Ovary (tissue), 3 donors: ENCODE data around the gene SHTN1.

Experiments used
- POLR2A ChIP-seq: fragments of 450-650 bp; IDR thresholded peaks from one replicate; pipeline ENCODE4 v1.6.1; 2017; ENCODE audit warnings: antibody characterized with exemption, mild to moderate bottlenecking, moderate library complexity
- TF ChIP-seq, protein P1 (sequence below), 3 donors: fragments of 450-650 bp in 2 of 3; fragments of 200-600 bp in 1 of 3; IDR thresholded peaks; one replicate each; pipeline versions ENCODE4 v1.5.1 to v1.8.0; 2016 to 2022; ENCODE audit warnings: antibody characterized with exemption in 3 of 3, mild to moderate bottlenecking in 1 of 3
- donor health status: DM: no; HTN: no; CAD: no.

GRCh38 chr10:116868722-116869121 is 136.3 kb downstream of the SHTN1 start:
- TF ChIP-seq, protein P1, sequence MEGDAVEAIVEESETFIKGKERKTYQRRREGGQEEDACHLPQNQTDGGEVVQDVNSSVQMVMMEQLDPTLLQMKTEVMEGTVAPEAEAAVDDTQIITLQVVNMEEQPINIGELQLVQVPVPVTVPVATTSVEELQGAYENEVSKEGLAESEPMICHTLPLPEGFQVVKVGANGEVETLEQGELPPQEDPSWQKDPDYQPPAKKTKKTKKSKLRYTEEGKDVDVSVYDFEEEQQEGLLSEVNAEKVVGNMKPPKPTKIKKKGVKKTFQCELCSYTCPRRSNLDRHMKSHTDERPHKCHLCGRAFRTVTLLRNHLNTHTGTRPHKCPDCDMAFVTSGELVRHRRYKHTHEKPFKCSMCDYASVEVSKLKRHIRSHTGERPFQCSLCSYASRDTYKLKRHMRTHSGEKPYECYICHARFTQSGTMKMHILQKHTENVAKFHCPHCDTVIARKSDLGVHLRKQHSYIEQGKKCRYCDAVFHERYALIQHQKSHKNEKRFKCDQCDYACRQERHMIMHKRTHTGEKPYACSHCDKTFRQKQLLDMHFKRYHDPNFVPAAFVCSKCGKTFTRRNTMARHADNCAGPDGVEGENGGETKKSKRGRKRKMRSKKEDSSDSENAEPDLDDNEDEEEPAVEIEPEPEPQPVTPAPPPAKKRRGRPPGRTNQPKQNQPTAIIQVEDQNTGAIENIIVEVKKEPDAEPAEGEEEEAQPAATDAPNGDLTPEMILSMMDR (IDR thresholded peaks at IDR 0.05), result no peak
- no peak for TF ChIP-seq POLR2A
